Measurements from ENCODE around the gene RAPGEF2. TPM values are rescaled to one million over a fixed set of nuclear protein-coding genes. Genes with fewer than 3 reads are reported as not detected.

RAPGEF2 gene
- total and polyA plus RNA-seq, 2 experiments from 2014 or later, result 10.2 to 63.1 TPM

DNA sequence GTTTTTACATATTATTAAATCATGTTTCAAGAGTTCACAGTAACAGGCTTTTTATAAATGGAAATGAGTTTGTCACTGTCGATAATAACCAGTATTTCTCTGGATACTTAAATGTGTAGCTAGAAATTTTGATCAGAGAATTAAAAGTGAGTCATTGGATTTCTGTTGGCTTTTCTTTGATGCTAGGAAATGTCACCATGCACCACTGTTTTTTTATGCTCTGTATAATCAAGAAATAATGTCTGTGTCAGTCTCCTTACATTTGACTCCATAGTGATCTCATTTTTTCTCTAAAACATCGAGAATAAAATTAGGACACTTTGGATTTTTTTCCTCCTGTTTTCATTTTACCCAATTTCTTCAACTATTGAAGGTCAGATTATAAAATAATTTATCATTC lies 234.2 kb downstream of the RAPGEF2 start:
- Histone ChIP-seq H3K27ac (ENCODE audit: low read depth) (no peak overlapping the region), H3K4me3 (no peak overlapping the region), H3K4me1 (ENCODE audit: insufficient read depth) (no peaks in the 10 kb centered on the region), H3K27me3 (ENCODE audit: insufficient read depth) (no peaks in the 10 kb centered on the region), H3K36me3 (ENCODE audit: insufficient read depth) (peaks cover 9% of the 10 kb centered on the region; the same call in 1 of the 2 replicates), H2AFZ (no peak overlapping the region), H3F3A (replicated peaks; ENCODE audit: low read depth) (no peaks in the 10 kb centered on the region), H3K4me2 (no peak overlapping the region), H4K20me1 (replicated peaks; ENCODE audit: insufficient read depth) (no peaks in the 10 kb centered on the region), H3K9me2 (ENCODE audit: insufficient read depth) (no peaks in the 10 kb centered on the region), H3K79me2 (replicated peaks; ENCODE audit: insufficient read depth) (no peaks in the 10 kb centered on the region)
- no peak for ATAC-seq
- no peak for DNase-seq (ENCODE audit: low spot score)
- H3K36me3 Mint-ChIP-seq (ENCODE audit: low read depth), result peaks cover 36% of the 10 kb centered on the region; the same call in 2 of the 3 replicates
- no peak overlapping the region for H3K4me3 Mint-ChIP-seq
- H3K27ac Mint-ChIP-seq, result no peak overlapping the region
- H3K27me3 Mint-ChIP-seq (ENCODE audit: insufficient read depth, low read depth, poor library complexity), result no peaks in the 10 kb centered on the region
- H3K4me1 Mint-ChIP-seq, result no peaks in the 10 kb centered on the region
- no peak for TF ChIP-seq EZH2phosphoT487 (IDR thresholded peaks at IDR 0.05; ENCODE audit: unreplicated experiment)
- TF ChIP-seq ETS1 (IDR thresholded peaks at IDR 0.05), result no peak
- H3K9me3 Mint-ChIP-seq, result no peaks in the 10 kb centered on the region

DNA sequence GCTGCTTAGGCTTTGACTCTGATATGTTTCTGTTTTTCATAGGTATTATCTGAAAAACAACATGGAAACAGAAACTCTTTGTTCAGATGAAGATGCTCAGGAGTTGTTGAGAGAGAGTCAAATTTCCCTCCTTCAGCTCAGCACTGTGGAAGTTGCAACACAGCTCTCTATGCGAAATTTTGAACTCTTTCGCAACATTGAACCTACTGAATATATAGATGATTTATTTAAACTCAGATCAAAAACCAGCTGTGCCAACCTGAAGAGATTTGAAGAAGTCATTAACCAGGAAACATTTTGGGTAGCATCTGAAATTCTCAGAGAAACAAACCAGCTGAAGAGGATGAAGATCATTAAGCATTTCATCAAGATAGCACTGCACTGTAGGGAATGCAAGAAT lies 238.6 kb downstream of the RAPGEF2 start:
- Histone ChIP-seq H3K27me3 (ENCODE audit: insufficient read depth) (no peaks in the 10 kb centered on the region), H4K20me1 (replicated peaks; ENCODE audit: insufficient read depth) (no peaks in the 10 kb centered on the region), H3K9me2 (ENCODE audit: insufficient read depth) (no peaks in the 10 kb centered on the region), H3K4me2 (no peak overlapping the region), H3K79me2 (replicated peaks; ENCODE audit: insufficient read depth) (no peaks in the 10 kb centered on the region), H2AFZ (no peak overlapping the region), H3K36me3 (ENCODE audit: insufficient read depth) (peaks cover 19% of the 10 kb centered on the region), H3F3A (replicated peaks; ENCODE audit: low read depth) (no peaks in the 10 kb centered on the region), H3K4me3 (no peak overlapping the region), H3K27ac (ENCODE audit: low read depth) (no peak overlapping the region), H3K4me1 (ENCODE audit: insufficient read depth) (no peaks in the 10 kb centered on the region)
- H3K9me3 Mint-ChIP-seq, result no peaks in the 10 kb centered on the region
- no peak for DNase-seq (ENCODE audit: low spot score)
- peaks cover 45% of the 10 kb centered on the region; the same call in 2 of the 3 replicates for H3K36me3 Mint-ChIP-seq (ENCODE audit: low read depth)
- no peaks in the 10 kb centered on the region for H3K4me1 Mint-ChIP-seq
- H3K27me3 Mint-ChIP-seq (ENCODE audit: insufficient read depth, low read depth, poor library complexity), result no peaks in the 10 kb centered on the region
- H3K27ac Mint-ChIP-seq, result 0 out of 2 replicates have a peak overlapping the region, but pooled peaks have one; percentile 32
- no peak for ATAC-seq
- H3K4me3 Mint-ChIP-seq, result no peak overlapping the region
- TF ChIP-seq NANOG (IDR thresholded peaks at IDR 0.05; ENCODE audit: borderline replicate concordance) (no peak), ZNF331 (CRISPR knock-in tag; IDR thresholded peaks at IDR 0.05; ENCODE audit: low read depth) (no peak), CREB1 (CRISPR knock-in tag; IDR thresholded peaks at IDR 0.05; ENCODE audit: low read depth) (no peak), POLR2AphosphoS5 (IDR thresholded peaks at IDR 0.05; ENCODE audit: low read depth) (no peak), STAT1 (IDR thresholded peaks at IDR 0.05; ENCODE audit: unreplicated experiment) (no peak), ETS1 (IDR thresholded peaks at IDR 0.05) (no peak), EZH2phosphoT487 (IDR thresholded peaks at IDR 0.05; ENCODE audit: unreplicated experiment) (no peak), EZH2 (IDR thresholded peaks at IDR 0.05; ENCODE audit: low read depth, unreplicated experiment) (no peak), REST (IDR thresholded peaks at IDR 0.05; ENCODE audit: unreplicated experiment) (no peak)
- TF ChIP-seq, protein P1, sequence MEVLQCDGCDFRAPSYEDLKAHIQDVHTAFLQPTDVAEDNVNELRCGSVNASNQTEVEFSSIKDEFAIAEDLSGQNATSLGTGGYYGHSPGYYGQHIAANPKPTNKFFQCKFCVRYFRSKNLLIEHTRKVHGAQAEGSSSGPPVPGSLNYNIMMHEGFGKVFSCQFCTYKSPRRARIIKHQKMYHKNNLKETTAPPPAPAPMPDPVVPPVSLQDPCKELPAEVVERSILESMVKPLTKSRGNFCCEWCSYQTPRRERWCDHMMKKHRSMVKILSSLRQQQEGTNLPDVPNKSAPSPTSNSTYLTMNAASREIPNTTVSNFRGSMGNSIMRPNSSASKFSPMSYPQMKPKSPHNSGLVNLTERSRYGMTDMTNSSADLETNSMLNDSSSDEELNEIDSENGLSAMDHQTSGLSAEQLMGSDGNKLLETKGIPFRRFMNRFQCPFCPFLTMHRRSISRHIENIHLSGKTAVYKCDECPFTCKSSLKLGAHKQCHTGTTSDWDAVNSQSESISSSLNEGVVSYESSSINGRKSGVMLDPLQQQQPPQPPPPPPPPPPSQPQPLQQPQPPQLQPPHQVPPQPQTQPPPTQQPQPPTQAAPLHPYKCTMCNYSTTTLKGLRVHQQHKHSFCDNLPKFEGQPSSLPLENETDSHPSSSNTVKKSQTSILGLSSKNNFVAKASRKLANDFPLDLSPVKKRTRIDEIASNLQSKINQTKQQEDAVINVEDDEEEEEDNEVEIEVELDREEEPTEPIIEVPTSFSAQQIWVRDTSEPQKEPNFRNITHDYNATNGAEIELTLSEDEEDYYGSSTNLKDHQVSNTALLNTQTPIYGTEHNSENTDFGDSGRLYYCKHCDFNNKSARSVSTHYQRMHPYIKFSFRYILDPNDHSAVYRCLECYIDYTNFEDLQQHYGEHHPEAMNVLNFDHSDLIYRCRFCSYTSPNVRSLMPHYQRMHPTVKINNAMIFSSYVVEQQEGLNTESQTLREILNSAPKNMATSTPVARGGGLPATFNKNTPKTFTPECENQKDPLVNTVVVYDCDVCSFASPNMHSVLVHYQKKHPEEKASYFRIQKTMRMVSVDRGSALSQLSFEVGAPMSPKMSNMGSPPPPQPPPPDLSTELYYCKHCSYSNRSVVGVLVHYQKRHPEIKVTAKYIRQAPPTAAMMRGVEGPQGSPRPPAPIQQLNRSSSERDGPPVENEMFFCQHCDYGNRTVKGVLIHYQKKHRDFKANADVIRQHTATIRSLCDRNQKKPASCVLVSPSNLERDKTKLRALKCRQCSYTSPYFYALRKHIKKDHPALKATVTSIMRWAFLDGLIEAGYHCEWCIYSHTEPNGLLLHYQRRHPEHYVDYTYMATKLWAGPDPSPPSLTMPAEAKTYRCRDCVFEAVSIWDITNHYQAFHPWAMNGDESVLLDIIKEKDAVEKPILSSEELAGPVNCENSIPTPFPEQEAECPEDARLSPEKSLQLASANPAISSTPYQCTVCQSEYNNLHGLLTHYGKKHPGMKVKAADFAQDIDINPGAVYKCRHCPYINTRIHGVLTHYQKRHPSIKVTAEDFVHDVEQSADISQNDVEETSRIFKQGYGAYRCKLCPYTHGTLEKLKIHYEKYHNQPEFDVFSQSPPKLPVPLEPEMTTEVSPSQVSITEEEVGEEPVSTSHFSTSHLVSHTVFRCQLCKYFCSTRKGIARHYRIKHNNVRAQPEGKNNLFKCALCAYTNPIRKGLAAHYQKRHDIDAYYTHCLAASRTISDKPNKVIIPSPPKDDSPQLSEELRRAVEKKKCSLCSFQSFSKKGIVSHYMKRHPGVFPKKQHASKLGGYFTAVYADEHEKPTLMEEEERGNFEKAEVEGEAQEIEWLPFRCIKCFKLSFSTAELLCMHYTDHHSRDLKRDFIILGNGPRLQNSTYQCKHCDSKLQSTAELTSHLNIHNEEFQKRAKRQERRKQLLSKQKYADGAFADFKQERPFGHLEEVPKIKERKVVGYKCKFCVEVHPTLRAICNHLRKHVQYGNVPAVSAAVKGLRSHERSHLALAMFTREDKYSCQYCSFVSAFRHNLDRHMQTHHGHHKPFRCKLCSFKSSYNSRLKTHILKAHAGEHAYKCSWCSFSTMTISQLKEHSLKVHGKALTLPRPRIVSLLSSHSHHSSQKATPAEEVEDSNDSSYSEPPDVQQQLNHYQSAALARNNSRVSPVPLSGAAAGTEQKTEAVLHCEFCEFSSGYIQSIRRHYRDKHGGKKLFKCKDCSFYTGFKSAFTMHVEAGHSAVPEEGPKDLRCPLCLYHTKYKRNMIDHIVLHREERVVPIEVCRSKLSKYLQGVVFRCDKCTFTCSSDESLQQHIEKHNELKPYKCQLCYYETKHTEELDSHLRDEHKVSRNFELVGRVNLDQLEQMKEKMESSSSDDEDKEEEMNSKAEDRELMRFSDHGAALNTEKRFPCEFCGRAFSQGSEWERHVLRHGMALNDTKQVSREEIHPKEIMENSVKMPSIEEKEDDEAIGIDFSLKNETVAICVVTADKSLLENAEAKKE (CRISPR knock-in tag; IDR thresholded peaks at IDR 0.05), result no peak
